ENCODE data around the gene WHAMM.
"Not testable (repeated sequence)": the region's sequence is repeated elsewhere in the genome, so short reads cannot be mapped to it uniquely, and the experiment has no call there.

WHAMM gene

GRCh38 chr15:82809308-82810060, at the start of gene WHAMM:
TSS of gene WHAMM (plus strand) at chr15:82809628. CDS start at chr15:82809727, 99 bp downstream.
- Histone ChIP-seq H3K9ac (ENCODE audit: insufficient read length, low read depth) (peak within 1 kb of the TSS; percentile 93), H3K4me3 (ENCODE audit: insufficient read length, low read depth) (peak within 1 kb of the TSS; percentile 94), H3K27me3 (ENCODE audit: insufficient read depth, insufficient read length) (no peaks in the 10 kb centered on the region), H3K4me1 (ENCODE audit: insufficient read depth, insufficient read length) (no peaks in the 10 kb centered on the region), H3K36me3 (ENCODE audit: insufficient read depth, insufficient read length, low read length) (peaks cover 16% of the 10 kb centered on the region), H3K9me3 (ENCODE audit: insufficient read depth, low read length) (no peaks in the 10 kb centered on the region)
- peak; percentile 95 for DNase-seq (ENCODE audit: low read depth, low spot score)
- TF ChIP-seq YY1 (IDR thresholded peaks at IDR 0.05; ENCODE audit: insufficient read depth, insufficient read length): no peak
- no peak for TF ChIP-seq ZNF274 (IDR thresholded peaks at IDR 0.05; ENCODE audit: low read depth, low read length)
- no peak for TF ChIP-seq SUZ12 (IDR thresholded peaks at IDR 0.05; ENCODE audit: extremely low read depth, insufficient read depth, insufficient read length)

- H3K4me1 ChIP-seq (ENCODE audit: insufficient read depth, insufficient read length): no peaks in the 10 kb centered on the region
- no peak overlapping the region for H3K4me3 ChIP-seq (ENCODE audit: insufficient read length, low read depth)
- TF ChIP-seq SUZ12 (IDR thresholded peaks at IDR 0.05; ENCODE audit: extremely low read depth, insufficient read depth, insufficient read length): no peak
- no peak for TF ChIP-seq ZNF274 (IDR thresholded peaks at IDR 0.05; ENCODE audit: low read depth, low read length)
- no peak for DNase-seq (ENCODE audit: low read depth, low spot score)
- no peaks in the 10 kb centered on the region for H3K27me3 ChIP-seq (ENCODE audit: insufficient read depth, insufficient read length)
- no peaks in the 10 kb centered on the region for H3K9me3 ChIP-seq (ENCODE audit: insufficient read depth, low read length)
- peaks cover 41% of the 10 kb centered on the region for H3K36me3 ChIP-seq (ENCODE audit: insufficient read depth, insufficient read length, low read length)
- H3K9ac ChIP-seq (ENCODE audit: insufficient read length, low read depth): no peak overlapping the region
These were observed 45.9 kb upstream of the WHAMM start for GRCh38 chr15:82763361-82764116.

GRCh38 chr15:82764117-82764490, 45.3 kb upstream of the WHAMM start:
- TF ChIP-seq SUZ12 (IDR thresholded peaks at IDR 0.05; ENCODE audit: extremely low read depth, insufficient read depth, insufficient read length) (no peak), YY1 (IDR thresholded peaks at IDR 0.05; ENCODE audit: insufficient read depth, insufficient read length) (no peak), ZNF274 (IDR thresholded peaks at IDR 0.05; ENCODE audit: low read depth, low read length) (no peak)
- Histone ChIP-seq H3K9ac (ENCODE audit: insufficient read length, low read depth) (no peak overlapping the region), H3K27me3 (ENCODE audit: insufficient read depth, insufficient read length) (no peaks in the 10 kb centered on the region), H3K9me3 (ENCODE audit: insufficient read depth, low read length) (no peaks in the 10 kb centered on the region), H3K36me3 (ENCODE audit: insufficient read depth, insufficient read length, low read length) (peaks cover 35% of the 10 kb centered on the region), H3K4me1 (ENCODE audit: insufficient read depth, insufficient read length) (no peaks in the 10 kb centered on the region), H3K4me3 (ENCODE audit: insufficient read length, low read depth) (no peak overlapping the region)
- no peak for DNase-seq (ENCODE audit: low read depth, low spot score)

GRCh38 chr15:82764740-82765139, 44.7 kb upstream of the WHAMM start:
- no peak overlapping the region for H3K9ac ChIP-seq (ENCODE audit: insufficient read length, low read depth)
- peaks cover 34% of the 10 kb centered on the region for H3K36me3 ChIP-seq (ENCODE audit: insufficient read depth, insufficient read length, low read length)
- H3K9me3 ChIP-seq (ENCODE audit: insufficient read depth, low read length): no peaks in the 10 kb centered on the region
- no peaks in the 10 kb centered on the region for H3K27me3 ChIP-seq (ENCODE audit: insufficient read depth, insufficient read length)
- H3K4me1 ChIP-seq (ENCODE audit: insufficient read depth, insufficient read length): no peaks in the 10 kb centered on the region
- no peak for TF ChIP-seq ZNF274 (IDR thresholded peaks at IDR 0.05; ENCODE audit: low read depth, low read length)
- TF ChIP-seq YY1 (IDR thresholded peaks at IDR 0.05; ENCODE audit: insufficient read depth, insufficient read length): no peak
- no peak for TF ChIP-seq SUZ12 (IDR thresholded peaks at IDR 0.05; ENCODE audit: extremely low read depth, insufficient read depth, insufficient read length)
- no peak overlapping the region for H3K4me3 ChIP-seq (ENCODE audit: insufficient read length, low read depth)
- DNase-seq (ENCODE audit: low read depth, low spot score): no peak

GRCh38 chr15:82766201-82766600, 43.2 kb upstream of the WHAMM start:
- peaks cover 25% of the 10 kb centered on the region for H3K36me3 ChIP-seq (ENCODE audit: insufficient read depth, insufficient read length, low read length)
- not testable (repeated sequence) for H3K27me3 ChIP-seq (ENCODE audit: insufficient read depth, insufficient read length); DNase-seq (ENCODE audit: low read depth, low spot score); H3K9me3 ChIP-seq (ENCODE audit: insufficient read depth, low read length); H3K4me3 ChIP-seq (ENCODE audit: insufficient read length, low read depth); H3K9ac ChIP-seq (ENCODE audit: insufficient read length, low read depth); H3K4me1 ChIP-seq (ENCODE audit: insufficient read depth, insufficient read length)

GRCh38 chr15:82767163-82767829, 42.1 kb upstream of the WHAMM start:
- TF ChIP-seq YY1 (IDR thresholded peaks at IDR 0.05; ENCODE audit: insufficient read depth, insufficient read length): no peak
- TF ChIP-seq SUZ12 (IDR thresholded peaks at IDR 0.05; ENCODE audit: extremely low read depth, insufficient read depth, insufficient read length): no peak
- TF ChIP-seq ZNF274 (IDR thresholded peaks at IDR 0.05; ENCODE audit: low read depth, low read length): no peak
- Histone ChIP-seq H3K4me3 (ENCODE audit: insufficient read length, low read depth) (no peak overlapping the region), H3K36me3 (ENCODE audit: insufficient read depth, insufficient read length, low read length) (peaks cover 20% of the 10 kb centered on the region), H3K9ac (ENCODE audit: insufficient read length, low read depth) (no peak overlapping the region), H3K9me3 (ENCODE audit: insufficient read depth, low read length) (no peaks in the 10 kb centered on the region), H3K4me1 (ENCODE audit: insufficient read depth, insufficient read length) (no peaks in the 10 kb centered on the region), H3K27me3 (ENCODE audit: insufficient read depth, insufficient read length) (no peaks in the 10 kb centered on the region)
- DNase-seq (ENCODE audit: low read depth, low spot score): no peak

GRCh38 chr15:82768414-82769054, 40.9 kb upstream of the WHAMM start:
- Histone ChIP-seq H3K9me3 (ENCODE audit: insufficient read depth, low read length) (no peaks in the 10 kb centered on the region), H3K4me3 (ENCODE audit: insufficient read length, low read depth) (no peak overlapping the region), H3K9ac (ENCODE audit: insufficient read length, low read depth) (no peak overlapping the region), H3K4me1 (ENCODE audit: insufficient read depth, insufficient read length) (no peaks in the 10 kb centered on the region), H3K27me3 (ENCODE audit: insufficient read depth, insufficient read length) (no peaks in the 10 kb centered on the region), H3K36me3 (ENCODE audit: insufficient read depth, insufficient read length, low read length) (peaks cover 20% of the 10 kb centered on the region)
- TF ChIP-seq SUZ12 (IDR thresholded peaks at IDR 0.05; ENCODE audit: extremely low read depth, insufficient read depth, insufficient read length) (no peak), YY1 (IDR thresholded peaks at IDR 0.05; ENCODE audit: insufficient read depth, insufficient read length) (no peak), ZNF274 (IDR thresholded peaks at IDR 0.05; ENCODE audit: low read depth, low read length) (no peak)
- DNase-seq (ENCODE audit: low read depth, low spot score): no peak

All from NT2/D1 (cell line).